Measurements from ENCODE around the gene RBM27. TPM values are rescaled to one million over a fixed set of nuclear protein-coding genes. Genes with fewer than 3 reads are reported as not detected.

The RBM27 gene
- 23.2 and 29.2 TPM in 2 replicates for total RNA-seq

GRCh38 chr5:146203011-146203871, at the start of gene RBM27:
RBM27 (plus strand) TSS chr5:146203605; CDS start chr5:146203766, 161 bp downstream.

Other genes with a start within 250 kb of the RBM27 start
- not detected in 2 replicates for gene PLAC8L1, start 98.0 kb upstream of the RBM27 start, total RNA-seq
- 154 and 177 TPM in 2 replicates for gene LARS1, start 21.0 kb upstream of the RBM27 start, total RNA-seq
- gene POU4F3, start 135.2 kb downstream of the RBM27 start, total RNA-seq = under 0.01 TPM in 1 of 2 replicates, not detected in the other
- 34.2 and 55.1 TPM in 2 replicates for gene TCERG1, start 243.7 kb downstream of the RBM27 start, total RNA-seq

All from uterine smooth muscle cell (primary cell).